Esophagus (tissue), 2 donors: ENCODE measurements around the gene HNRNPA2B1. TPM values are rescaled to one million over a fixed set of nuclear protein-coding genes. Genes with fewer than 3 reads are reported as not detected.
A peak's percentile ranks its signal among the peaks of the same experiment; 100 is the strongest.
"Not testable (repeated sequence)": the region's sequence is repeated elsewhere in the genome, so short reads cannot be mapped to it uniquely, and the experiment has no call there.

Experiments used
- H3K27ac ChIP-seq, 2 donors: one replicate each; pipeline ENCODE4 v1.5.1; 2013; ENCODE audit warnings: low read depth in 2 of 2, mild to moderate bottlenecking in 2 of 2, inconsistent platforms in 1 of 2, low read length in 1 of 2, moderate library complexity in 1 of 2
- H3K27me3 ChIP-seq, 2 donors: one replicate each; pipeline ENCODE4 v1.6.1; 2013; ENCODE audit warnings: low read length in 2 of 2, control low read depth in 1 of 2, mild to moderate bottlenecking in 1 of 2; ENCODE audit not compliant: insufficient read depth in 2 of 2, control insufficient read depth in 1 of 2
- H3K36me3 ChIP-seq, 2 donors: one replicate each; pipeline ENCODE4 v1.6.1; 2013; ENCODE audit warnings: low read length in 1 of 2; ENCODE audit not compliant: control insufficient read depth in 2 of 2, insufficient read depth in 2 of 2
- H3K4me1 ChIP-seq, 2 donors: one replicate each; pipeline ENCODE4 v1.6.1; 2013; ENCODE audit warnings: low read length in 1 of 2; ENCODE audit not compliant: control insufficient read depth in 2 of 2, insufficient read depth in 2 of 2
- H3K4me3 ChIP-seq, 2 donors: one replicate each; pipeline ENCODE4 v1.5.1; 2013; ENCODE audit warnings: low read length in 2 of 2, mild to moderate bottlenecking in 2 of 2, low read depth in 1 of 2, moderate library complexity in 1 of 2
- H3K9me3 ChIP-seq, 2 donors: one replicate each; pipeline ENCODE4 v1.6.1; 2013; ENCODE audit warnings: mild to moderate bottlenecking in 2 of 2, low read depth in 1 of 2, low read length in 1 of 2, moderate library complexity in 1 of 2; ENCODE audit not compliant: control insufficient read depth in 2 of 2, insufficient read depth in 1 of 2
- WGBS, 2 donors: extraction: QIAGEN DNeasy Blood & Tissue Kit; methylation state at CpG; one replicate each; pipeline ENCODE4 v1.1.7; 2013; 5-methylcytosine and 5-hydroxymethylcytosine counted together
- polyA plus RNA-seq, 2 donors: library from polyadenylated mRNA; stranded (reverse); fragments of 200-250 nt; gene quantifications; one replicate each; pipeline ENCODE4 v1.2.3, GENCODE V29; 2013
- donor health status: healthy with polysubstance abuse.
- donor health status: Bipolar disorder and iron deficiency.

HNRNPA2B1 gene
- polyA plus RNA-seq, 2 donors, result 461 to 511 TPM

DNA sequence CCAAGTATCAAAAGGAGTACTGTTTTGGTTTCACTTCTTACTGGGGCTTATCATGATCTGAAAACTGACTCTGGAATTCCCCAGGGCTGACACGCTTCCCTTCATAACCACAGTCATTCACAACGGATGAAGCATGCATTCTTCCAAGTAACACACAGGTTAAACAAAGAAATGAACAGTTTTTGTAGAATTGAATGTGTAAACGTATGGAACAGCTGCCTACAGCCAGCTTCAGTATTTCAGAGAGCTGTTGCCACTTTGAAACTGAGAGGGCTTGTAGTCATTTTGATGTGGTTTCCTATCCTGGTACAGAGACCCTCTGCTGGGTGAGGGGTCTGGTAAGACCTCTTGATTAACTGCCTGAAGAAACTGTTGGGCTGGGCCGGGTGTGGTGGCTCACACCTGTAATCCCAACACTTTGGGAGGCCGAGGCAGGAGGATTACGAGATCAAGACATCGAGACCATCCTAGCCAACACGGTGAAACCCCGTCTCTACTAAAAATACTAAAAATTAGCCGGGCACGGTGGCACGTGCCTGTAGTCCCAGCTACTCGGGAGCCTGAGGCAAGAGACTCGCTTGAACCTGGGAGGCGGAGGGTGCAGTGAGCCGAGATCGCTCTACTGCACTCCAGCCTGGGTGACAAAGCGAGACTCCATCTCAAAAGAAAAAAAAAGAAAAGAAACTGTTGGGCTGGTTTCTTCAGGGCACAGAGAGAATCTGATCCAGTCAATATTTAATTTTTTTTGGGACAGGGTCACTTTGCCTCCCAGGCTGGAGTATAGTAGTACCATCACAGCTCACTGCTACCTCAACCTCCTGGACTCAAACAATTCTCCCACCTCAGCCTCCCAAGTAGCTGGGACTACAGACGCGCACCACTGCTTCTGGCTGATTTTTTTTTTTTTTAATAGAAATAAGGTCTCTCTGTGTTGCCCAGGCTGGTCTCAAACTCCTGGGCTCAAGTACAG lies 43.8 kb downstream of the HNRNPA2B1 start:
- Histone ChIP-seq H3K36me3 (no peaks in the 10 kb centered on the region), H3K9me3 (no peaks in the 10 kb centered on the region), H3K4me3 (no peak overlapping the region), H3K27me3 (no peaks in the 10 kb centered on the region), H3K4me1 (peaks cover 4 to 19% of the 10 kb centered on the region in 2 donors), H3K27ac (peak overlapping the region in 1 of 2 donors; percentile 34)
- 60 to 61% methylated on average over 20 of the region's 20 CpGs for WGBS, 2 donors

- Histone ChIP-seq H3K4me1 (peaks cover 4 to 19% of the 10 kb centered on the region in 2 donors), H3K9me3 (no peaks in the 10 kb centered on the region), H3K4me3 (no peak overlapping the region), H3K27me3 (no peaks in the 10 kb centered on the region), H3K27ac (no peak overlapping the region), H3K36me3 (no peaks in the 10 kb centered on the region)
- 48 to 50% methylated on average over 8 of the region's 8 CpGs for WGBS, 2 donors
Observed at GRCh38 chr7:26155531-26156375, 44.8 kb downstream of the HNRNPA2B1 start.

GRCh38 chr7:26153823-26154783 lies 46.4 kb downstream of the HNRNPA2B1 start:
- Histone ChIP-seq H3K9me3 (no peaks in the 10 kb centered on the region), H3K4me3 (peak overlapping the region in 1 of 2 donors; percentile 69), H3K36me3 (no peaks in the 10 kb centered on the region), H3K27me3 (no peaks in the 10 kb centered on the region), H3K27ac (peak overlapping the region in 1 of 2 donors; percentile 34), H3K4me1 (peaks cover 4 to 19% of the 10 kb centered on the region in 2 donors)
- 57 to 64% methylated on average over 15 of the region's 15 CpGs for WGBS, 2 donors

DNA sequence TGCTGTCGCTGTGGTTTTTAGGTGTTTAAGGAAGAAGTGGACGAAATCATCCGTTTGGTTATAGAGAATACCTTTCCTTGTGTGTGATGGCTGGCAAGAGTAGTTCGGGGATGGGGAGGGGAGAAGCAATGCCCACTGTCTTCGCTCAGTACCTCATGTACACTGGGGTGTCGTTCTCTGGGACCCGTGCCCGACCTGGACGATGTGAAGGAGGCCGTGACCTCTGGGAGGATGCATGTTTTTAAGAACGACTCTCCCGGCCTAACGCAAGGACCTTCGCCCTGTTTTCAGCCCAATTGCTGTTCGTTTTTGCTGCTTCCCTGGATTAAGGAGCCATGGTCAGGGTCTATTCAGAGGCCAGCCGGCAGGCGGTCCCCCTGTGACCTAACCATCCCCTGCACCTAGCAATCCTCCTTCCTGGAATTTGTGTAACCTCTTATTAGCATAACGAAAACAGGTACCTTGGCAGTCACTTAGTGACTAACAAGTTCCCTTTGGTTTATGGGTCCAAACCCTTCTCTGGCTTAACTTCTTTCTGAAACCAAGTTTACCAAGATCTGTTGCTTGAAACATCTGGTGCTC lies 47.2 kb downstream of the HNRNPA2B1 start:
- Histone ChIP-seq H3K4me1 (peaks cover 4 to 19% of the 10 kb centered on the region in 2 donors), H3K9me3 (no peaks in the 10 kb centered on the region), H3K4me3 (peak overlapping the region; percentile 57 to 69), H3K27ac (peak overlapping the region in 1 of 2 donors; percentile 57), H3K27me3 (no peaks in the 10 kb centered on the region), H3K36me3 (no peaks in the 10 kb centered on the region)
- WGBS, 2 donors, result 43 to 50% methylated on average over 18 of the region's 18 CpGs

GRCh38 chr7:26152782-26153240 lies 47.7 kb downstream of the HNRNPA2B1 start:
- not testable (repeated sequence) for H3K27ac ChIP-seq
- peaks cover 4 to 19% of the 10 kb centered on the region in 2 donors for H3K4me1 ChIP-seq
- 7 to 14% methylated on average over 30 to 54 of the region's 54 CpGs for WGBS, 2 donors

DNA sequence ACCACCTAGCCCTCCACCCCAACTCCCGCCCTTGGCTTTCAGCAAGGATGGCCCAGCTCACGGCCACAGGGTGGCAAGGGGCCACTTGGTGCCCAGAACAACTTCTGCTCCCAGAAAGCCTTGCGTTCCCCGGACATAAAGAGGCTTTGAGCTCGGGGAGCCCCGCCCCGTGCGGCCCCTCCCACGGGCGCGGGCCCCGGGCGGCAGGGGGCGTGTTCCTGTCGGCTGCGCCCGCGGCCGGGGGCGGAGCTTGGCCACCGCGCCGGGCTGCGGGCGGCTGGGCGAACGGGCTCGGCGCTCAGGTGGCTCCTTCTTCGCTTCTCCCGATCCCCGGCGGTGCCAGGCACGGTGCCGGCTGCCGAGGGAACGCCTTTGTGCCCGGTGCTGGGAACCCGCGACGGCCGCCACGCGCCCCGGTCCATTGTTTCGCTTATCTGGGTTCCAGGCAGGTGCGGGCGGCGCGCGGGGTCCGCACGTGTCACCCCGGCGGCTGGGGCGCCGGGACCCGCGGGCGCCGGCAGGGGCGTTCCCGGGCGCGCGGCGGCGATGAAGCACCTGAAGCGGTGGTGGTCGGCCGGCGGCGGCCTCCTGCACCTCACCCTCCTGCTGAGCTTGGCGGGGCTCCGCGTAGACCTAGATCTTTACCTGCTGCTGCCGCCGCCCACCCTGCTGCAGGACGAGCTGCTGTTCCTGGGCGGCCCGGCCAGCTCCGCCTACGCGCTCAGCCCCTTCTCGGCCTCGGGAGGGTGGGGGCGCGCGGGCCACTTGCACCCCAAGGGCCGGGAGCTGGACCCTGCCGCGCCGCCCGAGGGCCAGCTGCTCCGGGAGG lies 48.4 kb downstream of the HNRNPA2B1 start, which contains the start of gene NFE2L3:
TSS of gene NFE2L3 (plus strand) at position 246 of the 829 bp plus-strand sequence. CDS start at position 547, 301 bp downstream.
- H3K9me3 ChIP-seq, result no peaks in the 10 kb centered on the region
- 1% methylated on average over 70 to 95 of the region's 95 CpGs for WGBS, 2 donors
- H3K36me3 ChIP-seq, result no peaks in the 10 kb centered on the region
- H3K4me3 ChIP-seq, result peak within 1 kb of the TSS; percentile 57 to 69
- H3K27me3 ChIP-seq, result no peaks in the 10 kb centered on the region
- no peak within 1 kb of the TSS for H3K27ac ChIP-seq
- peaks cover 4 to 19% of the 10 kb centered on the region in 2 donors for H3K4me1 ChIP-seq

More at GRCh38 chr7:26152782-26153240, 47.7 kb downstream of the HNRNPA2B1 start:
- H3K9me3 ChIP-seq, H3K36me3 ChIP-seq, H3K27me3 ChIP-seq: not testable (repeated sequence)
- H3K4me3 ChIP-seq, result peak overlapping the region; percentile 57 to 69

GRCh38 chr7:26151650-26151952 lies 48.9 kb downstream of the HNRNPA2B1 start:
- no peaks in the 10 kb centered on the region for H3K27me3 ChIP-seq
- H3K27ac ChIP-seq, result no peak overlapping the region
- peak overlapping the region; percentile 29 to 69 for H3K4me3 ChIP-seq
- H3K4me1 ChIP-seq, result peaks cover 4 to 19% of the 10 kb centered on the region in 2 donors
- no peaks in the 10 kb centered on the region for H3K9me3 ChIP-seq
- H3K36me3 ChIP-seq, result no peaks in the 10 kb centered on the region
- 66 to 69% methylated on average over 10 of the region's 10 CpGs for WGBS, 2 donors

DNA sequence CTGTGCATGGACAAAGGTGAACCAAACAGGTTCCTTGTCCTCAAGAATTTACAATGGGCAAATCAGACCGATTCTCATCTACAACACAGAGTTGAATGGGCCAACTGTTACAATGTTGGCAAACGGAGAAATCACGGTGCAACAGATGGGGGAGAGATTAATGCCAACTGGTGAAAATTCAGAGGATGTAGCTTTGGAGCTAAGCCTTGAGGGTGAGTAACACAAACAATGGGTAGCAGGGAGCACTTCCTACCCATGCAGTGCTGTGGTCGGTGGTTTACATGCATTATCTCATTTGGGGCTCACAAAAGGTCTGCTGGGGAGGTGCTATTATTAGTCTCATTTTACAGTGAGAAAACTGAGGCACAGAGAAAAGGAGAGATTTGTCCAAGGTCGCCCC lies 49.5 kb downstream of the HNRNPA2B1 start:
- Histone ChIP-seq H3K27ac (no peak overlapping the region), H3K4me3 (no peak overlapping the region), H3K27me3 (no peaks in the 10 kb centered on the region), H3K36me3 (no peaks in the 10 kb centered on the region), H3K9me3 (no peaks in the 10 kb centered on the region), H3K4me1 (peaks cover 4 to 19% of the 10 kb centered on the region in 2 donors)
- 59 to 63% methylated on average over 5 of the region's 5 CpGs for WGBS, 2 donors
